ENCODE results near the gene LRMDA. TPM values are rescaled to one million over a fixed set of nuclear protein-coding genes. Genes with fewer than 3 reads are reported as not detected.

LRMDA gene
- total and polyA plus RNA-seq, 10 of the 15 experiments (the other 5 are each of a cell fraction or from before 2014, with no cell fraction given), result 0.07 to 0.54 (median 0.29) TPM; not detected in 4

DNA sequence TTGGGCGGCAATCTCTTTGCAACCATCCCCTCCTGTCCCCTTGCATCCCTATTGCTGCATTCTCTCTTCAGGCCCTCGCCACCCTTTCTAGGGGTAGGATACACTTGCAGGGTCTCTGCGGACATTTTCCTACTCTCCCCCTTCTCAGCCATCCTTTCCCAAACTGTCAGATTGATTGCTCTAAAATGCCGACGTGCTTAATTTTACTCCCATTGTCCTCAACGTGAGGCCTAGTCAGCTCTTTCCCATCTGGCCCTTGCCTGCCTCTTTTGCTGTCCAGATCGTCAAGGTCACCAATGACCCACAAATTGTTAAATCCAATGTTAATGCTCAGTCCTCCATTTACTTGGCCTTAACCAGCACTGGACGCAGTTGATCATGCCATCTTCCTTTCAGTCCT is 12.7 kb upstream of the LRMDA start:
- POLR2A ChIA-PET, result no interaction called here
- Histone ChIP-seq H3K4me1 (ENCODE audit: control insufficient read depth, insufficient read depth, low read length) (no peaks in the 10 kb centered on the region), H3K27me3 (replicated peaks in 1 of 2; ENCODE audit: control insufficient read depth in 2 of 2, insufficient read depth in 2 of 2, low read length in 1 of 2) (no peaks in the 10 kb centered on the region; a peak in 1 of 4 replicates), H3K4me2 (ENCODE audit: control insufficient read depth, insufficient read depth) (no peak overlapping the region), H2AFZ (ENCODE audit: control insufficient read depth, low read depth, low read length) (no peak overlapping the region), H3K9ac (ENCODE audit: control insufficient read depth, insufficient read depth, low read length) (no peak overlapping the region), H3K9me3 (replicated peaks; ENCODE audit: control insufficient read depth, insufficient read depth, low read length) (no peaks in the 10 kb centered on the region), H3K4me3 (no peak overlapping the region), H3K27ac (ENCODE audit: control insufficient read depth, insufficient read depth) (no peak overlapping the region), H3K36me3 (ENCODE audit: control insufficient read depth in 2 of 2, insufficient read depth in 2 of 2, low read length in 1 of 2) (no peaks in the 10 kb centered on the region), H3K79me2 (ENCODE audit: control insufficient read depth, insufficient read depth, low read length) (no peaks in the 10 kb centered on the region), H4K20me1 (ENCODE audit: control insufficient read depth, insufficient read depth) (no peaks in the 10 kb centered on the region)
- BruUV-seq (replicated peaks), result no TSS peak
- ATAC-seq (no peak), DNase-seq (ENCODE audit: low read depth, low spot score) (no peak), FAIRE-seq (no peak)
- intact Hi-C loops (cut with micrococcal nuclease; ENCODE audit: unreplicated experiment), result no loop called here
- CTCF ChIA-PET, result interaction anchor here (0.8 kb wide), 1 partner anchor 69 kb away, joined by 3 read pairs; no protein-coding TSS in a partner anchor
- WGBS (ENCODE audit: insufficient coverage, insufficient replicate concordance, low lambda C conversion rate, missing lambda C conversion rate), result 32% methylated on average over 8 of the region's 8 CpGs
- RAD21 ChIA-PET (ENCODE audit: unreplicated experiment), result no interaction called here
- SMC1A ChIA-PET (ENCODE audit: uncharacterized antibody, unreplicated experiment), result interaction anchor here (3.7 kb wide), 1 partner anchor 11 kb away, joined by 16 read pairs; no protein-coding TSS in a partner anchor
- in situ Hi-C loops (cut with MboI), result no loop called here
- TF ChIP-seq, protein P1, sequence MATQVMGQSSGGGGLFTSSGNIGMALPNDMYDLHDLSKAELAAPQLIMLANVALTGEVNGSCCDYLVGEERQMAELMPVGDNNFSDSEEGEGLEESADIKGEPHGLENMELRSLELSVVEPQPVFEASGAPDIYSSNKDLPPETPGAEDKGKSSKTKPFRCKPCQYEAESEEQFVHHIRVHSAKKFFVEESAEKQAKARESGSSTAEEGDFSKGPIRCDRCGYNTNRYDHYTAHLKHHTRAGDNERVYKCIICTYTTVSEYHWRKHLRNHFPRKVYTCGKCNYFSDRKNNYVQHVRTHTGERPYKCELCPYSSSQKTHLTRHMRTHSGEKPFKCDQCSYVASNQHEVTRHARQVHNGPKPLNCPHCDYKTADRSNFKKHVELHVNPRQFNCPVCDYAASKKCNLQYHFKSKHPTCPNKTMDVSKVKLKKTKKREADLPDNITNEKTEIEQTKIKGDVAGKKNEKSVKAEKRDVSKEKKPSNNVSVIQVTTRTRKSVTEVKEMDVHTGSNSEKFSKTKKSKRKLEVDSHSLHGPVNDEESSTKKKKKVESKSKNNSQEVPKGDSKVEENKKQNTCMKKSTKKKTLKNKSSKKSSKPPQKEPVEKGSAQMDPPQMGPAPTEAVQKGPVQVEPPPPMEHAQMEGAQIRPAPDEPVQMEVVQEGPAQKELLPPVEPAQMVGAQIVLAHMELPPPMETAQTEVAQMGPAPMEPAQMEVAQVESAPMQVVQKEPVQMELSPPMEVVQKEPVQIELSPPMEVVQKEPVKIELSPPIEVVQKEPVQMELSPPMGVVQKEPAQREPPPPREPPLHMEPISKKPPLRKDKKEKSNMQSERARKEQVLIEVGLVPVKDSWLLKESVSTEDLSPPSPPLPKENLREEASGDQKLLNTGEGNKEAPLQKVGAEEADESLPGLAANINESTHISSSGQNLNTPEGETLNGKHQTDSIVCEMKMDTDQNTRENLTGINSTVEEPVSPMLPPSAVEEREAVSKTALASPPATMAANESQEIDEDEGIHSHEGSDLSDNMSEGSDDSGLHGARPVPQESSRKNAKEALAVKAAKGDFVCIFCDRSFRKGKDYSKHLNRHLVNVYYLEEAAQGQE (IDR thresholded peaks at IDR 0.05; ENCODE audit: low read depth, low read length), result no peak
- TF ChIP-seq SMAD5 (IDR thresholded peaks at IDR 0.05; ENCODE audit: low read depth) (no peak), BCL11A (IDR thresholded peaks at IDR 0.05; ENCODE audit: low read depth, low read length) (no peak), HDAC2 (IDR thresholded peaks at IDR 0.05) (no peak), SUZ12 (IDR thresholded peaks at IDR 0.05; ENCODE audit: unreplicated experiment) (no peak), IKZF1 (conservative IDR thresholded peaks at IDR 0.05) (no peak)
- TF ChIP-seq, protein P2, sequence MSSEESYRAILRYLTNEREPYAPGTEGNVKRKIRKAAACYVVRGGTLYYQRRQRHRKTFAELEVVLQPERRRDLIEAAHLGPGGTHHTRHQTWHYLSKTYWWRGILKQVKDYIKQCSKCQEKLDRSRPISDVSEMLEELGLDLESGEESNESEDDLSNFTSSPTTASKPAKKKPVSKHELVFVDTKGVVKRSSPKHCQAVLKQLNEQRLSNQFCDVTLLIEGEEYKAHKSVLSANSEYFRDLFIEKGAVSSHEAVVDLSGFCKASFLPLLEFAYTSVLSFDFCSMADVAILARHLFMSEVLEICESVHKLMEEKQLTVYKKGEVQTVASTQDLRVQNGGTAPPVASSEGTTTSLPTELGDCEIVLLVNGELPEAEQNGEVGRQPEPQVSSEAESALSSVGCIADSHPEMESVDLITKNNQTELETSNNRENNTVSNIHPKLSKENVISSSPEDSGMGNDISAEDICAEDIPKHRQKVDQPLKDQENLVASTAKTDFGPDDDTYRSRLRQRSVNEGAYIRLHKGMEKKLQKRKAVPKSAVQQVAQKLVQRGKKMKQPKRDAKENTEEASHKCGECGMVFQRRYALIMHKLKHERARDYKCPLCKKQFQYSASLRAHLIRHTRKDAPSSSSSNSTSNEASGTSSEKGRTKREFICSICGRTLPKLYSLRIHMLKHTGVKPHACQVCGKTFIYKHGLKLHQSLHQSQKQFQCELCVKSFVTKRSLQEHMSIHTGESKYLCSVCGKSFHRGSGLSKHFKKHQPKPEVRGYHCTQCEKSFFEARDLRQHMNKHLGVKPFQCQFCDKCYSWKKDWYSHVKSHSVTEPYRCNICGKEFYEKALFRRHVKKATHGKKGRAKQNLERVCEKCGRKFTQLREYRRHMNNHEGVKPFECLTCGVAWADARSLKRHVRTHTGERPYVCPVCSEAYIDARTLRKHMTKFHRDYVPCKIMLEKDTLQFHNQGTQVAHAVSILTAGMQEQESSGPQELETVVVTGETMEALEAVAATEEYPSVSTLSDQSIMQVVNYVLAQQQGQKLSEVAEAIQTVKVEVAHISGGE (CRISPR knock-in tag; IDR thresholded peaks at IDR 0.05), result no peak
- TF ChIP-seq, protein P3, sequence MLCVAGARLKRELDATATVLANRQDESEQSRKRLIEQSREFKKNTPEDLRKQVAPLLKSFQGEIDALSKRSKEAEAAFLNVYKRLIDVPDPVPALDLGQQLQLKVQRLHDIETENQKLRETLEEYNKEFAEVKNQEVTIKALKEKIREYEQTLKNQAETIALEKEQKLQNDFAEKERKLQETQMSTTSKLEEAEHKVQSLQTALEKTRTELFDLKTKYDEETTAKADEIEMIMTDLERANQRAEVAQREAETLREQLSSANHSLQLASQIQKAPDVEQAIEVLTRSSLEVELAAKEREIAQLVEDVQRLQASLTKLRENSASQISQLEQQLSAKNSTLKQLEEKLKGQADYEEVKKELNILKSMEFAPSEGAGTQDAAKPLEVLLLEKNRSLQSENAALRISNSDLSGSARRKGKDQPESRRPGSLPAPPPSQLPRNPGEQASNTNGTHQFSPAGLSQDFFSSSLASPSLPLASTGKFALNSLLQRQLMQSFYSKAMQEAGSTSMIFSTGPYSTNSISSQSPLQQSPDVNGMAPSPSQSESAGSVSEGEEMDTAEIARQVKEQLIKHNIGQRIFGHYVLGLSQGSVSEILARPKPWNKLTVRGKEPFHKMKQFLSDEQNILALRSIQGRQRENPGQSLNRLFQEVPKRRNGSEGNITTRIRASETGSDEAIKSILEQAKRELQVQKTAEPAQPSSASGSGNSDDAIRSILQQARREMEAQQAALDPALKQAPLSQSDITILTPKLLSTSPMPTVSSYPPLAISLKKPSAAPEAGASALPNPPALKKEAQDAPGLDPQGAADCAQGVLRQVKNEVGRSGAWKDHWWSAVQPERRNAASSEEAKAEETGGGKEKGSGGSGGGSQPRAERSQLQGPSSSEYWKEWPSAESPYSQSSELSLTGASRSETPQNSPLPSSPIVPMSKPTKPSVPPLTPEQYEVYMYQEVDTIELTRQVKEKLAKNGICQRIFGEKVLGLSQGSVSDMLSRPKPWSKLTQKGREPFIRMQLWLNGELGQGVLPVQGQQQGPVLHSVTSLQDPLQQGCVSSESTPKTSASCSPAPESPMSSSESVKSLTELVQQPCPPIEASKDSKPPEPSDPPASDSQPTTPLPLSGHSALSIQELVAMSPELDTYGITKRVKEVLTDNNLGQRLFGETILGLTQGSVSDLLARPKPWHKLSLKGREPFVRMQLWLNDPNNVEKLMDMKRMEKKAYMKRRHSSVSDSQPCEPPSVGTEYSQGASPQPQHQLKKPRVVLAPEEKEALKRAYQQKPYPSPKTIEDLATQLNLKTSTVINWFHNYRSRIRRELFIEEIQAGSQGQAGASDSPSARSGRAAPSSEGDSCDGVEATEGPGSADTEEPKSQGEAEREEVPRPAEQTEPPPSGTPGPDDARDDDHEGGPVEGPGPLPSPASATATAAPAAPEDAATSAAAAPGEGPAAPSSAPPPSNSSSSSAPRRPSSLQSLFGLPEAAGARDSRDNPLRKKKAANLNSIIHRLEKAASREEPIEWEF (IDR thresholded peaks at IDR 0.05; ENCODE audit: insufficient replicate concordance, low read depth, low read length), result no peak

Data from GM12878 (cell line).